Suppressor macrophage (primary cell): ENCODE measurements around the gene CAMK2A.
A peak's percentile ranks its signal among the peaks of the same experiment; 100 is the strongest.

Source experiments
- DNase-seq, 4 experiments: peaks; one replicate each; pipeline ENCODE4 v3.0.0-alpha.2; 2020 to 2022

CAMK2A gene

DNA sequence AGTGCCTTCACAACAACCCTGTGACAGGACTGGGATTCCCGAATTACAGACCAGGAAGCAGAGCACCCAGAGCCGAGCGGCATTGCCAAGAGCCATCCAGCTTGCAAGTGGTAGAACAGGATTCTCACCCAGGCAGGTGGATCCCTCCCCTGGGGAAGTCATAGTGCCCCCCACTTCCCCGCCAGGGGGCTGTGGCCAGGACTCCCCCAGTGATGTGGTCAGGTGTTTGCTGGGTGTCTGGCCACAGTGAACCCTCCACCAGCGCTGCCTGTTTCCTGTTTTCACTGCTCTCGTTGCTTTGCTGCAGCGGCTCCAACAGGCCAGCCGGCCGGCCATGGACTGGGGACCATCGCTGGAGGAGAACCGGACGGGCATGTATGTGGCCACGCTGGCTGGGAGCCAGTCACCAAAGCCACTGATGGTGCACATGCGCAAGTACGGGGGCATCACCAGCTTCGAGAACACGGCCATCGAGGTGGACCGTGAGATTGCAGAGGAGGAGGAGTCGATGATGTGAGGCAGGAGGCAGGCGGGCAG, 80.4 kb downstream of the CAMK2A start:
- peak; percentile 67 to 82 (median 77) for DNase-seq

DNA sequence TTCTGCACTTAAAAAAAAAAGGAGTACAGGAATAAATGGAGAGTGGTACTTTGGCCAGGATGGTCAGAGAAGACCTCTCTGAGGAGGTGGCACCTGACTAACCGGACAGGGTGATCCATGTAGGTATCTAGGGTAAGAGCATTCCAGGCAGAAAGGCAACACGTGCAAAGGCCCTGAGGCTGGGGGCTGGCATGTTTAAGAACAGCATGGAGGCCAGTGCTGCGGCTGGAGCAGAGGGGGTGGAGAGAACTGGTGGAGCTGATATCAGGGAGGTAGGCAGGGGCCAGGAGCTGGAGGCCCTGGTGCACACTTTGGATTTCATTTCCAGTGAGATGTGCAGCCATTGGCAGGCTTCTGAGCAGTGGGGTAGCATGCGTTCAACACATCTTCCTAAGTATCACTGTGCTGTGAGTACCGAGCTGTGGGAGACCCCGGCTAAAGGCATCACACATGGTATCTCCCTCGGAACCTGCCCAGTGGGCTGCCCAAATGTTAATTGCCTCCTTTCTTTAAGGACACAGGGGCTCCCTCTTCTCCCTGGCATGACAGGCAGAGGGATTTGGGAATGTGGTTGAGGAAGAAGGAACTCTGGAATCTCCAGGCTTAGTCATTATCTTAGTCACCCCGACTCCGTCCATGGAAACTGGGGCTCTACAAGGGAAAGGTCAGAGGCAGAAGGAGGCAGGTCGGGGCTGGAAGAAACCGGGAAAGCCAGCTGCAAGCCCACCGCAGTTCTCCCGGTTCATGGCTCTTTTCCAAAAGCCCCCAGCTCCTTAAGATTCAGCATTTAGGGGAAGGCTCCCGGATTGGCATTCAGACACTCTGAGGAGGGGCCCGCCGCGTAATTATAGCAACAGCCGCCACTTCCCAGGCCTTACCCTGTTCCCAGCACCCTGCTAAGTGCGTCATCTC, 81.1 kb downstream of the CAMK2A start:
- DNase-seq, result no peak

DNA sequence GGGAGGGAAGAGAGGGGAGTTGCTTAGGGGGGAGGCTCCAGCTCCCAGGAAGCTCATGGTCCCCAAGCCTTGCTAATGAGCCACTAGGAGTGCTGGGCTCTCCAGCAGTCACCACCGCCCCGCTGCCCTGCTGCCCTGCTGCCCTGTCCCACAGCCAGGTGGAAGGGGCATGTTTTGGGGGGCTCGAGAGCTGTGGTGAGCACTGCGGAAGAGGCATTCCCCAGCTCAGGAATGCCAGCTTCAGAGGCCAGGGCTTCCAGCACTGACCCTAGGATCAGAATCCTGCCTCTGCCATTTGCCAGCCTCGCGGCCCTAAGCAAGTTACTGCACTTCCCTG, 82.8 kb downstream of the CAMK2A start:
- DNase-seq, result no peak

DNA sequence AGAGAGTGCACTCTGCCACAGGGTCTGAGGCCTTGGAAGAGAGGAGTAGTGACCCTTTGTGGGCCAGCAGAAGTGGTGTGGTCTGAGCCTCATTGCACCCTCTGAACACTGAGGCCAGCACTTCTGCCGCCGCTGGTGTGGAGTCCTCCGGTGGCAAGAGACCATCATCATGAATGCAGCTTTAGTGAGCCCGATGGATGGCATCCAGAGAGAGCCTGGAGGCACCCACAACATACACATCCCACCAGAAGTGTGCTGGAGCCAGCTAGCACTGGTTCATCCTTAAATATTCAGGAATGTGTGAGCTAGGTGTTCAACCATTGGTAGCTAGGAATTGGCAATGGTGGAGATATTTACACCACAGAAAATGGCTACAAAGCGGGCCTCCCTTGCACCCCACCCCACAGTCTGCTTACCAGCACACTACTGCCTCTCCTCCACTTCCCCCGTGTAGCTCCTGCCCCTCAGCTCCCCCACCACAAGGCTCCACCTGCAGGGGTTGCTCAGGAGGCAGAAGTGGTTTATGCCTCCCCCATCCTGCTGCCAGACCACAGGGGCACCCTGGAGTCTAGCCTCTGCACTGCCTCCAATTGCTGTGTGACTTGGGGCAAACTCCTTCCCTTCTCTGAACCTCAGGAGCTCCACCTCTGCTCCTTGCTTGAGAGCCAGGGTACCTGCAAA, 83.3 kb downstream of the CAMK2A start:
- DNase-seq, result no peak

DNA sequence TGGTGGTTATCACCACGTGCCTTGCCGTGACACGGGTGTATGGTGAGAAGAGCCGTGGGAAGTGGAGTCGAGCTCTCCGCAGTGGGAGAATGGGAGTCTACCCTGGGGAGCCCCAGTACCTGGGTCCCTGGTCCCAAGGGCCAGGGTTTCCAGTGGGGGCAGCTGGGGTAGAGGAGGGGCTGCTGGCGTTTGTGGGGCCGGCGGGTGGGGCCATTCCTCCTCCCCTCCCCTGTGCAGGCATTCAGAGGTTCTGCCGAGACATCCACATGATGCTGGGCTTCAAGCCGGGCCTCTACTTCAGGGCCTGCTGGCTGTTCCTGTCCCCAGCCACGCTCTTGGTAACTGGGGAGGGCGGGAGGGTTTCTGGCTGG, 85.0 kb downstream of the CAMK2A start:
- no peak for DNase-seq

DNA sequence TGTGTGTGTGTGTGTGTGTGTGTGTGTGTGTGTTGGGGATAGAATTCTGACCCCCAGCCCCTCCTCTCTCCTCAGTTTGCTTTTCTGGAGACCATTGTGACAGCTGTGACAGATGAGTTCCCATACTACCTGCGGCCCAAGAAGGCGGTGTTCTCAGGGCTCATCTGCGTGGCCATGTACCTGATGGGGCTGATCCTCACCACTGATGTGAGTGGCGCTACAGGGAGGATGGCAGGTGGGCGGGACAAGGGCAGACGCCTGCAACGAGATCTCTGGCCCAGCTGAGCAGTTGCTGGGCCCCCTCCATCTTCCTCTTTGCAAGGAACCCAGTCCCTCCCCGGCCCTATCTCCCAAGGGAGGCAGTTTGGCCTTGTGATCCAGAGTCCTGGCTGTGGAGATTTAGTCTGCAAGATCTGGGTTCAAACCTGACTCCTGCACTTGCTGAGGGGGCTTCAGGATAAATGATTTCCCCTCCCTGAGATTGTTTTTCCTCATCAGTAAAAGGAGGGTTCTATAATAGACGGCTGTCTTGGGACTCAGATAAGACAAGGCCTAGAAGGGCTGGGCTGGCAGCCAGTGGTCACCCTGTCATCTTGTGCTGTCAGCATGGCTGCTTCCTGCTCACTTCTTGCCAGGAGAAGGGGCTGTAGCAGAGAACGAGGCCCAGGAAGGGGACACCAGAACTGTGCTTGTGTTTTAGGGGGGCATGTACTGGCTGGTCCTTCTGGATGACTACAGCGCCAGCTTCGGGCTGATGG, 85.6 kb downstream of the CAMK2A start:
- no peak for DNase-seq

DNA sequence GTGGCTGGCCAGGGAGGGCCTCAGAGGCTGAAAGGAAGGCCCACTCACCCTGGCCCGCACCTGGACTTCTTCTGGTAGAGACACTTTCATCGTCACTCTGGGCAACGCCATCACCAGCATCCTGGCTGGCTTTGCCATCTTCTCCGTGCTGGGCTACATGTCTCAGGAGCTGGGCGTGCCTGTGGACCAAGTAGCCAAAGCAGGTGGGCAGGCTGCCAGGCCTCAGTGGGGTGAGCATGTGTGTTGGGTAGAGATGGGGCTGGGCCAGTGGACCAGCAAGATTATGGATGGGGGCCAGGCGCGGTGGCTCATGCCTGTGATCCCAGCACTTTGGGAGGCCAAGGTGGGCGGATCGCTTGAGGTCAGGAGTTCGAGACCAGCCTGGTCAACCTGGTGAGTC, 87.1 kb downstream of the CAMK2A start:
- DNase-seq, result no peak

DNA sequence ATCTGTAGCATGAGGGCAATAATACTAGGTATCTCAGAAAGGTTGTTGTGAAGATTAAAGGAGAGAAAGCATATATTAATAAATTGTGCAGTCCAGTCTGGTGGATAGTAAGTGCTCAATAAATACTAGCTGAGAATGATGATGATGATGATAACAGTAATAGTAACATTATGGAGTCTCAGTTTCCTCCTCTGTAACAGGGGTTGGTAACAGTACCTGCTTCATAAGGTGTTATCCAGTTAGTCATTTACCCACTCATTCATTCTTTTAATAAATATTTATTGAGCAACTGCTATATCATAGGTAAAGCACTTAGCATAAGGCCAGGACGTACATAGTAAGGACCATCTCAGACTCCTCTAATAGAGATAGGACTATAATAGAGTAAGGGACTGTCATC, 92.1 kb downstream of the CAMK2A start:
- DNase-seq, result no peak

DNA sequence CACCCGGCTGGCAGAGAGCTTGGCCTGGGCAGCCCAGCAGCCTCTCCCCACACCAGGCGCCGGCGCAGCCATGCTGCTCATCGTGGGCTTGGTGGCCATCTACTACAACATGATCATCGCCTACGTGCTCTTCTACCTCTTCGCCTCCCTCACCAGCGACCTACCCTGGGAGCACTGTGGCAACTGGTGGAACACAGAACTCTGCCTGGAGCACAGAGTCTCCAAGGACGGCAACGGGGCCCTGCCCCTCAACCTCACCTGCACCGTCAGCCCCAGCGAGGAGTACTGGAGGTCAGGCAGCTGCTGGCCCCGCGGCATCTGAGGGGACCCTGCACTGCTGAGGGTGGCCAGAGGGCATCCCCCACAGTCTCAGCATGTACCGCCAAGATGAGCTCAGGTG, 92.6 kb downstream of the CAMK2A start:
- DNase-seq, result no peak

DNA sequence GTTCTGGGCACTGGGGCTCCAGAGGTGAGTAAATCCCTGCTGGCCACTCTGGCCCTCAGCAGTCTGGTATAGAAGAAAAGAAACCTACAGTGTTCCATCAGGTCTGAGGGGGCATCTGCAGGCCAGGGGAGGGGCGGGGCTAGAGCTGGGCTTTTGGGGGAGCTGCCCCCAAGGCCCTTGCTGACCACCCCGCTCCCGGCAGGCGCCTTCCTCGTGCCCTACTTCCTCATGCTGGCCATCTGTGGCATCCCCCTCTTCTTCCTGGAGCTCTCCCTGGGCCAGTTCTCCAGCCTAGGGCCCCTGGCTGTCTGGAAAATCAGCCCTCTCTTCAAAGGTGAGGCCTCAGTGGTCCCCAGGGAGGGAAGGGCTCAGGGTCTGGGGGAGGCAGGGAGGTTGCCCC, 93.1 kb downstream of the CAMK2A start:
- DNase-seq, result peak in 2 of 4 experiments; percentile 11 to 36

DNA sequence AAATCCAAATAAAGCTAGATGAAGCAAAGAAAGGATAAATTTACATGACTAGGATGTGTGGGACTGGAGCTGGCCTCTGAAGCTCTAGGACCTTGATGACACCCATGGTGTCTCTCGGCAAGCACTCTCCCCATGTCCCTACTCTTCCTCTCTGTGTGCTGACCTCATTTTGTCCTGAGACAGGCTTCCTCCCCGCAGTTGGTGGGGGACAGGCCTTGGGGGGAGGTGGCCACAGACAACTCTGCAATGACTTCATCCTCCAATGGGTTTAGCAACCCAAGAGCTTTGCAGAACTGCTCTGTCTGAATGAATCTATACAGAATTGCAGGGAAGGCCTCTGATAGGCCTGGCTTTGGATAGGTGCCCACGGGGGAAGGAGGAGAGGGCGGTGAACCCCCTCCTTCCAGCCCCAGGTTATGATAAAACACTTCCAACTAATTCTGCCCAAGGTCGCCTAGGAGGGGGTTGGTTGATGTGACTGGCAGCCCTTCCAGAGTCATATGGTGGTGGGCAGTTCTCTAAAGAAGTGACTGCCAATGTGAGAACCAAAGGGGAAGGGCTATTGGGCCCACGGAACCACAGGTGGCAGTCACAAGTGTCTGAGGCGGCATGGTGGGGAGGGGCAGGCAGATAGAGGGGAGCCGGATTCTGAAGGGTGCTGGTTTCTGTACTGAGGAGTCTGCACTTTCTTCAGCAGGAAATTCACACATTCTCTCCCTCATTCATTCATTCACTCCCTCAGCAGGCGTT, 93.7 kb downstream of the CAMK2A start:
- peak; percentile 61 to 79 (median 70) for DNase-seq

DNA sequence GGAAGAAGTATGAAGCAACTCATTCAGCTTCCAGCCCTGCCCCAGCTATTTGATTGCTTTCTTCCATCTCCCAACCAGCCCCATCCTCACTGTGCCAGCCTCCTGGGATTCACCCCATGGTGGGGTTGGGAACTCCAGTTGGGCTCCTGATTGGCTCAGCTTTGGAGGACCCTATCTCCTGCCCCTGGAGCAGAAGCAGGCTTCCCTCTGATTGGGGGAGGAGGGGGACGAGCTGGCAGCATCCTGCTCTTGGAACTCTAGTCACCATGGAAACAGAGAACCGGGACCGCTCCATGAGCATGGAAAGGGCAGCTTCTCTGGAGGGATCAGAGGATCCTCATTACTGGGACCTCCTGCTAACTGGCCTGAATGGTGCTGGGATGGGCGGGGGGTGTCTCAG, 97.1 kb downstream of the CAMK2A start:
- no peak for DNase-seq

DNA sequence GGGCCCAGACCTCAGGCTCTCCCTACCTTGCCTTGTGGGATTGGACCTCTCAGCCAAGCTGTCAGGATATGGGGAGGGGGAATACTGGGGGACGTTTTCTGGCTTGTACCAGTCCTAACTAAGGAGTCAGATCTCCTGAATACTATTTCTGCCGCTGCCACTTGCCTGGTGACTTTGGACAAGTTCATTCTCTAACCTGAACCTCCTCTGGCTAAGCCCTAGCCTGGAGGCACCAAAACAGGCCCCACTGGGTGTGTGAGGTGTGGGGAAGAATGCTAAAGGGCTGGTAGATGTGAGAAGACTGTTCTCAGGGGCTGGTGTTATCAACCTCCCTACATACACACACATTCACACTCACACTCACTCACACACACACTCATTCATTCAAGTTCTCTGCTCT, 98.6 kb downstream of the CAMK2A start:
- no peak for DNase-seq

DNA sequence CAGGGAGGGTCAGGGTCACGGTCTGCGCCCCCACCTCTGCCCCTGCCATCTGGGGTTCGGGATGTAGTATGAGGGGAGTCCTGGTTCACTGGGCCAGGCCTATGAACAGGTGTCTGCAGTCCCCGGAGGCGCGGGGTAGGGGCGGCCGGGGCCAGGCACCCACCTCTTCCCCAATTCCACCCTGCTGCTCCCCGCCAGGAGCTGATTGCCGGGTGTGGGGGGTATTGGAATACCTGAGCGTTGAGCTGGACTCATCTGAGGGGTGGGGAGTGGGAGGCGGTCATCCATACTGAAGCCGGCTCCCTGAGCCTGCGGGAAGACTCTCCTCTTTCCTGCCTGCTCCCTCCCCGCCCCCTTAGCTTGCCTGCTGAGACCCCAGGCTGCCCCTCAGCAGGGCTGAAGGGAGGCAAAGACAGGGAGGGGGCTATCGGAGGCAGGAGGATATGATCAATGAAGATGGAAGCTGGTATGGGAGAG, 99.0 kb downstream of the CAMK2A start:
- DNase-seq, result no peak

DNA sequence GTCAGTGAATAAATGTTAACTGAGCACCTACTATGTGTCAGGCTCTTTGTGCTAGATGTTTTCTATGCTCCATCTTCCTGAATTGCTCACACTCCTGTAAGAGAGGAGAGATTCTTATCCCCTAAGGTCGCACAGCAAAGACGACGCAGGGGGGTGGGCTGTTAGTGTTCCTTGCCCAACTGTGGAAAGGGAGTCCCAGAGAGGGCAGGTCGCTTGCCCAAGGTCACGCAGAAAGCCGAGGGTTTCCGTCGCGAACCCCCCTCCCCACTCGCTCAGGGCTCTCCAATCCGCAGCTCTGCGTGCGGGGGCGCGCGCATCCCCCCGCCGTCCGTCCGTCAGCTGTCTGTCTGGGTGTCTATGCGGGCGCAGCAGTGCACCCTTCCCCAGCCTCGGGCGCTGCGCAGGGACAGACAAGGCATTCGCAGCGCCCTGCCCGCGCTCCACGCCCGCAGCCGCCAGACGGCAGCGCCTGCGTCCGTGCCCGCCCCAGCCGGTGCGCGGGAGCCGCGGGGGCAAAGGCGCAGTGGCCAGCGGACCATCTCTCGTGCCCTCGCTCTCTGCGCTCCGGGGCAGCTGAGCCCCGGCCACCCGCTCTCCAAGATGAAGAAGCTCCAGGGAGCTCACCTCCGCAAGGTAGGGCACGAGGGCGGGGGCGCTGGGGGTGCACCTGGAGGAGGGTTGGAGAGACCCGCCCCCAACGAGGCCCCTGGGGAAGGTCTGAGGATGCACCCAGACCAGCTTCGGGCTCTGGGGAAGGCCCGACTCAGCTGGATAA, 99.7 kb downstream of the CAMK2A start, which contains the start of gene SLC6A7:
Gene SLC6A7, plus strand, starts transcription at position 335 of the 775 bp plus-strand sequence. Its CDS starts 266 bp downstream, at position 601.
- peak in 2 of 4 experiments; percentile 23 to 46 for DNase-seq

DNA sequence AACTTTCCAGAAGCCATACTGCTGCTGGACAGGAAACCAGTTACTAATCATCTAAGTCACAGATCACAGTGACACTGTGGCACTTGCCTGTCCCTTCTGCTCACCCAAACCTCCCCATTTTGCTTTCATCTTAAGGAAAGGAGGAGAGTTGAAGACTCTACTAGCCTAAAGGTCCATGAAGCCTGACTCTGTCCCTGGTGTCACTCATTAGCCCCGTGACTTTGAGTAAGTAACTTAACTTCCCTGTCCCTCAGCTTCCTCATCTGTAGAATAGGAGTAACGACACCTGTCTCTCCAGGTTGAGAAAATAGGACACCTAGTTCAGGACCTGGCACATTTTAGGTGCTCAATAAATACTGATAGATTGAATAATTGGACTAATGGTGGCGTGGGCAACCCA, 100.2 kb downstream of the CAMK2A start:
- DNase-seq, result peak in 3 of 4 experiments; percentile 53 to 58 (median 57)

DNA sequence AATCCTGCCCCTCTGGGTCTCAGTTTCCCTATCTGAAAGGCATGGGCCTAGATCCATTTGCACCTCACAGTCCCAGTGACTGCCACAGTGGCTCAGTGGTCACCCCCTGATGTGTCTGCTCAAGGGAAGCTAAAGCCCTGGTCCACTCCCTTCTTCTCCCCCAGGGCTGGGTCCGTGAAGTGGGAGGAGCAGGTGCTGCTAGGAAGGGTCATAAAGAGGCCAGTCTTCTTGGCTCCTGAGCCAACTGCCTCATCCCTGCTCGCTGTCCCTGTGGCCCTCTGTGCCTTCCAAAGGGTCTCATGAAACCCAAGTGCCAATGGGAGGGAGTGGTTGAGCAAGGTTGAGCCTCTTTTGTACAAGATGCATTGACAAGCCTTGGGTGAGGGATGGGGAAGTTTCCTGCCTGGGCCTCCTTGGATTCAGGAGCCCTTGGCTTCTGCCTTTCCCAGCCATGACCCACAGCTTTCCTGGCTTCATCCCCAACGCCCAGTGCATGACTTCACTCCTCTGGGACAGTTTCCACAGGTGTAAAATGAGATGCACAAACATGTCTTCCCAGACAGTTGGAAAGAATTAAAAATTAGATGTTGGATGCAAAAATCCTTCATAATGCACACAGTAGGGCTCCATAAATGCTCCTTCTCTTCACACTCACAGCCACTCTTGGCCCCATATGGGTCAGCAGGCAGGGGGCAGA, 101.3 kb downstream of the CAMK2A start:
- no peak for DNase-seq

DNA sequence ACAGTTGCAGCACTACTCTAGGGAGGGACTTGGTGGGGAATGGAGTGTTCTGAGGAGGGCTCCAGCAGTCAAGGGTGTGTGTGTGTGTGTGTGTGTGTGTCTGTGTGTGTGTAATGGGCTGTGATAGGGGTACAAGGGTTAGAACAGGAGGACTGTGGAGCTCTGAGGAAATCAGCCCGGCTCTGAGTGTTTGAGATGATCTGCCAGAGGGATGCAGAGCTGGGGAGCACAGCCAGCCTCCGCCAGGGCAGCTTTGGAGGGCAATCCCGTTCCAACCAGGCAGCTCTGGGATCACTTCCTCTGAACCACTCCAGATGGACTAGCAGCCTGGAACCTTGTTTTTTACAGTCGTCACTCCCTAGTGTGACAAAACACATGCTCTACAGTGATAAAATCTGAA, 102.7 kb downstream of the CAMK2A start:
- no peak for DNase-seq

DNA sequence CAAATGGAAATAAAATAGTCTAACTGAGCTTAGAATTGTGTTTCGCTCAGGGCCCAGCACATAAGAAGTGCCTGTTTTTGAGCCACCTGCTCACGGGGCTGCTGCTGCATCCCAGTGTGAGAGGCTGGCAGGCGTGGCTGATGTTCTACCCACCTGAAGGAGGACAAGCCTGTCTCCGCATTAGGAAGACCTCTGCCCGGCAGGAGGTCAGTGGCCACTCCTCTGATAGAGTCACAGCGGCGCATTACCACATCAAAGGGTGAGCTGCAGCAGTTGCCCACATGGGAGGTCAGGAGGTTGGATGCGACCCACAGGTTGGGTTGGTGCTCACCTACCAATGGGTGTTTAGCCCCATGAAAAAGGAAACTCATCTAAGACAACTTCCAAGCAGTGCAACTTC, 103.4 kb downstream of the CAMK2A start:
- no peak for DNase-seq
